HG03439 (cell line): ENCODE measurements around the gene TMC6.
"Not testable (repeated sequence)": the region's sequence is repeated elsewhere in the genome, so short reads cannot be mapped to it uniquely, and the experiment has no call there.

Experiments used
- ATAC-seq: cut with Tn5 transposase; IDR thresholded peaks from one replicate; pipeline ENCODE4 v1.9.1; 2021; ENCODE audit warnings: mild to moderate bottlenecking, moderate library complexity; ENCODE audit not compliant: unreplicated experiment

Gene TMC6

DNA sequence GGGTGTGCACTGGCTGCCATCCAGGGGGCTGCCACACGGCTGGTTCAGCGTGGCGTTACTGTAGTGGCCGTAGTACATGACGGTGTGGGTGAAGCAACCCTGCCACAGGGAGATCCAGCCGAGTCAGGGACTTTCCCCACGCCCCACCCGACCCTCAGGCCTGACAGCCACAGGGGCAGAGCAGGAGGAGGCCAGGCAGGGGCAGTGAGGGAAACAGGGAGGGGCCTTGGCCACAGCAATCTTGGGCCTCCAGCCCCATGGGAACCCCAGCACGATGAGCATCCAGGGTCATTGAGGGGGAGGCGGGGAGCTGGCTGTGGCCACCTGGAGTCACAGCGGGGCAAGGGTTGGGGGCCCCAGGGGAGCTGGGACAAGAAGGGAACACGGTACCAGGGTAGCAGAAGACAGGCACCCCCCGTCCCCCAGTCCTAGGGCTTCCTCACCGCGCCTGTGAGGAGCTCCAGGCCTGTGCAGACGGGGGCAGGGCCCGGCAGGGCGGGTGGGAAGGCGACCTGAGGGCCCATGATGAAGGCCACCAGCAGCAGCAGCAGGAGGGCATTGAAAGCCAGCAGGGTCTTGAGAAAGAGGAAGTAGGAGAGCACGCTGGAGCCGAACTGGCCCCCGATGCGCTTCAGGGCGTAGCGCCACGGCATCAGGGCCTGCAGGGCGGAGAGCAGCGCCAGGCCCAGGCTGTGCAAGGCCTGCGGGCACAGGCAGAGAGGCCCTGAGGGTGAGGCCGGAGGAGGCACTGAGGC, 4.3 kb downstream of the TMC6 start:
- no peak for ATAC-seq

DNA sequence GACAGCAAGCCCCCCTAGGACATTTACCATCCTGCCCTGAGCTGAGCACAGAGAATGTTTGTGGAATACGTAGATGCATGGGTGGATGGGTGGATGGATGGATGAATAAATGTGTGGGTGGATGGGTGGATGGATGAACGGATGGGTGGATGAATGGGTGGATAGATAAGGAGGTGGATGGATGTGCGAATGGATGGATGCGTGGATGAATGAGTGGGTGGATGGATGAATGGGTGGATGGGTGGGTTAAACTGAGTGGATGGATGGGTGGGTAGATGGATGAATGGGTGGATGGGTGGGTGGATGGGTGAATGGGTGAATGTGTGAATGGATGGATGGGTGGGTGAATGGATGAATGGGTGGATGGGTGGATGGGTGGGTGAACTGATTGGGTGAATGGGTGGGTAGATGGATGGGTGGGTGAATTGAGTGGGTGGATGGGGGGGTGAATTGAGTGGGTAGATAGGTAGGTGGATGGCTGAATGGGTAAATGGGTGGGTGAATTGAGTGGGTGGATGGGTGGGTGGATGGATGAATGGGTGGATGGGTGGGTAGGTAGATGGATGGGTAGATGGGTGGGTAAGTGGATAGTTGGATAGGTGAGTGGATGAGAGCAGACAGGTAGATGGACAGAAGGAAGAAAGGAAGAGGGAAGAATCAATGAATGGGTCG, 5.2 kb downstream of the TMC6 start:
- ATAC-seq = no peak

DNA sequence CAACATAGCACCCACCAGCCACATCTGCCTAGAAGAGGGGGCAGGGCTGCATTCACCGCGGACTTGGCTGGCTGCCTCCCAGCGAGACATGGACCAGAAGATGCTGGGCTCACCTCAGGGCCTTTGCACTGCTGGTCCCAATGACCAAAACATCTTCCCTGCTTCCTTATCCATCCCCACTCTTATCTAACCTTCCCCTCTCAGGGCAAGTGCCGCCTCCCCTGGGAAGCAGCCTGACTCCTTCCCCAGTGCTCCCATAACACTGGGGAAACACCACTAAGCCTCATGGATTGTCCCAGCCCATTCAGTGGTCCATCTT, 5.7 kb downstream of the TMC6 start:
- no peak for ATAC-seq

DNA sequence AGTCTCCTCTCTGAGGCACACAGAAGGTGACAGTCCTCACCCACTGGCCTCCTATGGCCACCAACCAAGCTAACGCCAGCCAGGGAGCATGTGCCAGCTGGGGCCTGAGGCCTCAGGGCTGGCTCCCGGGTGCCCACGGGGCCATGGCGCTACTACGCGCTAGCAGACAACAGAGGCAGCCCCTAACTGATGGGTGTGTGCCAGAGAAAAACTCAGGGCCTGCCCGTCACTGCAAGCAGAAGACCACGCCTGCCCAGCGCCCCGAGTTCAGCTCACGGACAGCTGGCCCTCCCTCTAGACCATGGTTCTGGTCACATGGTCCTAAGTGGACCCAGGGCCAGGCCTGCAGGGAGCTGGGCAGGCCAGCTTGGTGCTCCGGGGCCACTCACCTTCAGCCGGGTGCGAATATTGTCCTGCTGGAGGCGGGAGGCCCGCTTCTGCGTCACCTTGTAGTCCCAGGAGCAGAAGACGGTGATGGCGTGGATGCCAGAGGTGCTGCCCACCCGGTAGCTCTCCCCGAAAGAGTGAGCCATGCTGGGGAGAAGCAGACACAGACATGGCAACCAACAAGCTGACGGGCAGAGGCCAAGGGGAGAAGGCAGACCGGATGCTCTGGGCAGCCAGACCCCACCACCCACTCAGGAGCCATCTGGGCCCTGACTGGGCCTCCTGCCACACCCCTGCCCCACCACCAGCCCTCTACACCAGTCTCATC, 6.2 kb downstream of the TMC6 start:
- ATAC-seq = no peak

DNA sequence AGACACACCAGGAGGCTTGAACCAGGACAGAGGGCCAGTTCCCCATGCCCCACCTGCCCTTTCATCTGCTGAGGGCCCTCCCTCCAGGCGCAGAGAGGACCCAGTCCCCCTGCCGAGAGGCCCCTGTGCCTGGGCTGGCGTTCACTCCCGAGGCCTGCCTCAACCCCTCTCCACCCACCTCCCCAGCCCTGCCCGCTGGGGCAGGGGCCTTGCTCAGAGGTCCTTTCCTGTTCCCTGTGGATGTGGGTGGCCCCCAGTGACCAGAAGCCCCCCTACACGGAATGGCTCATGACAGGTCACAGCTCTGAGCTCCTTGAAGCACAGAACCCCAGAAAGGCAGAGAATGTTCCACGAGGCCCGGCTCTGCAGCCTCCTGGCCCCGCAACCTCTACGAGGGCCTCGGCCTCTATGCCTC, 6.7 kb downstream of the TMC6 start:
- ATAC-seq = no peak

DNA sequence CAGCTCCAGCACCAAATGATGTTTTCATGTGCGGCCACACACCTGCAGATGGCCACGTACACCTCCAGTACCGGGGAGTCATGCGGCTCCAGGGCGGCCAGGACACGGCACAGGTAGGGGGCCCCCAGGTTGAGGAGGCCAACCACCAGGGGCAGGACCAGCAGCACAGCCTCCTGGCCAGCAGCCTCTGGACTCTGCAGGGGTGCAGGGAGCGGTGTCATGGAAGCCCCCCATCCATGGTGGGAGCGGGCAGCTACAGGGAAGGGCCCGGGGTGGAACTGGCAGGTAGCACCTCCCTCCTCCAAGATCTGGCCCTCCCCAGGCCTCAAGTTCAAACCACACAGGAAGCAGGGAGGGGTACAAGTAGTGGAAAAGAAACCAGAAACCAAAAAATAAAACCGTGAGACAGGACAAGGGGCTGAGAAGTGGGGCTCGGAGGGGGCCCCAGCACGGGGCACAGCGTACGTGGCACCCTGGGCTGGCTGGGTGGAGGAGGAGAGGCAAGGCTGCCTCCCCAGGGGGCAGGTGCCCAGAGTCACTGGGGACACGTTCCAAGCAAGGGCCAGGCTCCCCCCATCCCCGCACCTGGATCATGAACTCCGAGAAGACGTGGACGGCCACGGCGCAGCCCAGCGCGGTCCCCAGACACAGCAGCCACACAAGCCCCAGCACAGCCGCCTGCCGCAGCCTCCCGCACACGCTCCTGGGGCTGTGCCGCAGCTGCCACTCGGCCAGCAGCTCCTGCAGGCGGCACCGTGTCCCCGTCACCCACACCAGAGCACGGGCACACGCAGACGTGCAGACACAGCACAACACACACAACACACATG, 7.4 kb downstream of the TMC6 start:
- no peak for ATAC-seq

DNA sequence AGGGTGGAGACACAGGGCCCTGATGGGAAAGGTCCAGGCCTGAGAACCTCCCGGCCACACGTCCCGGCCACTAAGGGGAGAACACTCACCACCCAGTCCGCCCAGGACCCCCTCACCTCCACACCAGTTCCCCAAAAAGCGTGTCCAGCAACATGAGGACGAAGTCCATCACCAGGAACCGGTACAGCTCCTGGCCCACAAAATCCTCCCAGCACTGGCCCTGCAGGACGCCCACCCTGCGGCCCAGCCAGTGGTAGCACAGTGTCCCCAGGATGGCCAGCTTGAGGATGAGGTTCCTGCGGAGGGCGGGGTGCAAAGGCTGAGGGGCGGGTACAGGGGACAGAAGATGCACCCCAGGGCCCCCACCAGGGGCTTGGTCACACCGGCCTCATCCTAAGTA, 8.0 kb downstream of the TMC6 start:
- ATAC-seq = no peak

DNA sequence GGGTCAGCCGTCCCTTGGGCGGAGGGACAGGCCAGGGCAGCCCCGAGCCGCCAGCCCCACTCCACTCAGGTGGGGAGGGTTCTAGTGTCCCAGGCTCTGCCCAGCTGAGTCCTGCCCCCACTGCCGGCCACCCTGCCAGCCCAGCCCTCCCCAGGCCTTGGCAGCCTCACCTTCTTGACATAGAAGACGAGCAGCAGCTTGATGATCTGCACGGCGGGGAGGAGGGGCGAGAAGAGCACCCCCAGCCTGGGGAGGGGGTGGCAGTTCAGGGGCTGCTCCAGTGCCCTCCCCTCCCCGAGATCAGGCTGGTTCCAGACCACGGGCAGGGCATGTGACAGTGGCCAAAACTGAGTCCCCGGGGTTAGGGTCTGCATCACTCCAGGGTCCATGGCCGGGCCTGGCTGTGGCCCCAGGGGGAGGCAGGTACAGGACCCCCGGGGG, 9.7 kb downstream of the TMC6 start:
- ATAC-seq = no peak

DNA sequence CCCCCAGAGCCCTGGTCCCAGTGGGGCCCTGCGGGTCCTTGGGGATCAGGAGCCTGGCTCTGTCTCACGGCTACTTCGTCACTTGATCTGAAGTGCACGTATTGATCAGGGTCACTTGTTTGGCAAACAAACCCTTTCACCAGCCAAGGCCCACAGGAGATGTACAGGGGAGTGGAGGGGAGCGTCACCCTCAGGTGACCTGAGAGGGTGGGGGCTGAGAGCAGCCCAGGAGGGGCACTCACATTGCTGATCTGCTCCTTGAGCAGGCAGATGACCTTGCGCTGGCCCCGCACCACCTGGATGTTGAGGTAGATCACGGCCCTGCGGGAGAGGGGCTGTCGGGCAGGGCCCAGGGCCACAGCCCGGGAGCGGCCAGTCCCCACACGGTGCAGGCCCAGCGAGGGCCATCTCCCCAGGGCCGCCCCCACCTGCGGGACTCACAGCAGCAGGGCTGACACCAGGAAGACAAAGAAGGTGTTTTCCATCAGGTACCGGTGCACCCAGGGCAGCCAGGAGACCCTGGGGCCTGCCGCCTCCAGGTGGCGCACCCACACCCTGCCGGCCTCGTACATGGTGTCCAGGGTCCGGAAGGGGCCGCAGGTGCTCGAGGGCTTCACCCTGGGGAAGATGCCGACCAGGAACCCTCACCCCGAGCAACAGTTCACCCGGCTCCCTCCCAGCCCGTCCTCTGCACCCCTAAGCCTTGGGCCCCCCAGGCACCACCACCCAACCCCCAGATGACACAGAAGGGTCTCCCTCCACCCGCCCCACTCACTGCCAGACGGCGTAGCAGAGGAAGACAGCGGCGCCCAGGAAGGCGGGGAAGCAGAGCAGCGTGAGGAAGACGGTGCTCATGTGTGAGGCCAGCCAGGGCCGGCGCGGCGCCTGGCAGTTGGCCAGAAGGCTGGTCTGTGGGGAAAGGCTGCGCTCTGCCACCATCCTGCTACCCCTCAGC, 11.3 kb downstream of the TMC6 start:
- ATAC-seq = no peak

DNA sequence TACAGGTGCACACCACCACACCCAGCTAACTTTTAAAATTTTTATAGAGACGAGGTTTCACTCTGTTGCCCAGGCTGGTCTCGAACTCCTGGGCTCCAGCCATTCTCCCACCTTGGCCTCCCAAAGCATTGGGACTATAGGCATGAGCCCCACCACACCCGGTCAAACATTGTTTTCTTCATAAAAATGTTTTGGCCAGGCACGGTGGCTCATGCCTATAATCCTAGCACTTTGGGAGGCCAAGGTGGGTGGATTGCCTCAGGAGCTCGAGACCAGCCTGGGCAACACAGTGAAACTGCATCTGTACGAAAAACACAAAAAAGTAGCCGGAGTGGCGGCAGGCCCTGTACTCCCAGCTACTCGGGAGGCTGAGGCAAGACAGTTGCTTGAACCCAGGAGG, 12.1 kb downstream of the TMC6 start:
- ATAC-seq = no peak

DNA sequence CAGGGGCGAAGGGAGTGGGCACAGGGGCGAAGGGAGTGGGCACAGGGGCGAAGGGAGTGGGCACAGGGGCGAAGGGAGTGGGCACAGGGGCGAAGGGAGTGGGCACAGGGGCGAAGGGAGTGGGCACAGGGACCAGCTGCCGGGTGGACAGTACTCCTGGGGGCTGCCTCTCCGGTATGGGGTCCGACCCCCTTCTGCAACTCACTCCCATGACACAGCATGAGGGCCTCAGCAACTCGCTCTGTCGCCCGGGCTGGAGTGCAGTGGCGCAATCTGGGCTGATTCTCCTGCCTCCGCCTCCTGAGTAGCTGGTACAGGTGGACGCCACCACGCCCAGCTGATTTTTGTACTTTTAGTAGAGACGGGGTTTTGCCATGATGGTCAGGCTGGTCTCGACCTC, 12.8 kb downstream of the TMC6 start:
- ATAC-seq = not testable (repeated sequence)

DNA sequence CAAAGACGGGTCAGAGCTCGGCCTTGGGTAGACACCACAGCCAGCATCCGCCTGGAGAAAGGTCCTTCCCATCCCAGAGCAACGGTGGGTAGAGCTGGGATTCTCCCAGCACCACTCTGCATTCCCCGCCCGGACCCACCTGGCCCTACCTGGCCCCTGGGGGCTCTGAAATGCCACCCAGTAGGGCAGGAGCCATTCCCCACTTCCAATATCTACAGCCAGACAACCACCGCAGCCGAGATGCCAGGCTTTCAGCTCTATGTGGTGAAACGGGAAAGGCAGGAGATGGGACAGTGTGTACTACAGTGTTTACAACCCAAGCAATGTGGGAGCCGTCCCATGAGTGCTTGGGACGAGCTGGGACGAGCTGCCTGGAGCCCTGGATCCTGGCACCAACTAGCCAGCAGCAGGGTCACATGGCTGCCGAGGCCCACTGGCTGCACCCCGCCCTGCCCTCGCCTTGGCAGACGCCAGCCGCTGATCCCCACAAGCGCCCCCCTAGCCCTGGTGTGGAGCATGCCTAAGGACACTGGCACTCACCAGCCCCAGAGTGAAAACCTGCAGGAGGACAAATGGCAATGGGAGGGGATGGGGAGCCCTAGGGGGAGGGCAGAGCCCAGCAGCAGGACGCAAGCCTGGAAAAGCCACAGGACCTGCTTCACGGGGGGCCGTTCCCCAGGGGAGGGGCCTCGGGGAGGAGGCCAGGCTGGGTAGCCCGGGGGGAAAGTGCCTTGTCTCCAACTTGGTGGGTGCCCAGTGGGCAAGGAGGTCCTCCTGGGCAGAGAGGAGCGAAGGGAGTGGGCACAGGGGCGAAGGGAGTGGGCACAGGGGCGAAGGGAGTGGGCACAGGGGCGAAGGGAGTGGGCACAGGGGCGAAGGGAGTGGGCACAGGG, 13.5 kb downstream of the TMC6 start:
- no peak for ATAC-seq

DNA sequence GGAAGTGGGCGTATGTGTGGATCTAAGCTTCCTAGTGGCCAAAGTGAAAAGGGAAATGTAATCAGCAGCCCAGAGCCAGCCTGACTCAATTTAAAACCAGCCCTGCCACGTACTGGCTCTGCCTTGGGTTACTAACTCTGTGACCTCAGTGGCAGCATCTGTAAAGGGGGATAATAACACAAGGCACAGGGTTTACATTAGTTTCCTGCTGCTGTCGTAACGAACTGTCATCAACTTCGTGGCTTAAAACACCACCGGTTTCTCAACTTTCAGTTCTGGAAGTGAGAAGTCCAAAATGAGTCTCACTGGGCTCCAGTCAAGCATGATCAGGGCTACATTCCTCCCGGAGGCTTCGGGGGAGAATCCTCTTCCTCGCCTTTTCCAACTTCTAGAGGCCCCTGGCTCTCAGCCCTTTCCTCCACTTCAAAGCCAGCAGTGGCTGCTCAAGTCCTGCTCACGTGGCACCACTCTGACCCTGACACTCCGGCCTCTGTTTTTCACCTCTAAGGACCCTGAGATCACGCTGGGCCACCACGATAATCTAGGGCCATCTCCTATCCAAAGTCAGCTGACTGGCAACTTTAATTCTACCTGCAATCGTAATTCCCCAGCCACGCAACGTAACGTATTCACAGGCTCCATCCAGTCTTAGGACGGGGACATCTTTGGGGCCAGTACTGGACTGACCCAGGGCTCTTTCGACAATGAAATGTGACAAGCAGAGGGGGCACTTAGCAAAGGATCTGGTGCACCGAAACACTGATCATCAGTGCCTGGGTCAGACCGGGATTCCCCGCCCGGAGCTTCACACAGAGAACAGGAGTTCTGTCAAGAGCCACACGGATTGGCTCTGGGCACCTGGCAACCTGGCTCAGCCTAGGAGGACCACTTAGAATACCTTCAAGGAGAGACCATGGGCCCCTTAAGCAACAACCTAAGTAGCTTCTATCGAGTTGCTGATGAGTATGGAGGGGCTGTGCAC, 14.5 kb downstream of the TMC6 start:
- no peak for ATAC-seq

DNA sequence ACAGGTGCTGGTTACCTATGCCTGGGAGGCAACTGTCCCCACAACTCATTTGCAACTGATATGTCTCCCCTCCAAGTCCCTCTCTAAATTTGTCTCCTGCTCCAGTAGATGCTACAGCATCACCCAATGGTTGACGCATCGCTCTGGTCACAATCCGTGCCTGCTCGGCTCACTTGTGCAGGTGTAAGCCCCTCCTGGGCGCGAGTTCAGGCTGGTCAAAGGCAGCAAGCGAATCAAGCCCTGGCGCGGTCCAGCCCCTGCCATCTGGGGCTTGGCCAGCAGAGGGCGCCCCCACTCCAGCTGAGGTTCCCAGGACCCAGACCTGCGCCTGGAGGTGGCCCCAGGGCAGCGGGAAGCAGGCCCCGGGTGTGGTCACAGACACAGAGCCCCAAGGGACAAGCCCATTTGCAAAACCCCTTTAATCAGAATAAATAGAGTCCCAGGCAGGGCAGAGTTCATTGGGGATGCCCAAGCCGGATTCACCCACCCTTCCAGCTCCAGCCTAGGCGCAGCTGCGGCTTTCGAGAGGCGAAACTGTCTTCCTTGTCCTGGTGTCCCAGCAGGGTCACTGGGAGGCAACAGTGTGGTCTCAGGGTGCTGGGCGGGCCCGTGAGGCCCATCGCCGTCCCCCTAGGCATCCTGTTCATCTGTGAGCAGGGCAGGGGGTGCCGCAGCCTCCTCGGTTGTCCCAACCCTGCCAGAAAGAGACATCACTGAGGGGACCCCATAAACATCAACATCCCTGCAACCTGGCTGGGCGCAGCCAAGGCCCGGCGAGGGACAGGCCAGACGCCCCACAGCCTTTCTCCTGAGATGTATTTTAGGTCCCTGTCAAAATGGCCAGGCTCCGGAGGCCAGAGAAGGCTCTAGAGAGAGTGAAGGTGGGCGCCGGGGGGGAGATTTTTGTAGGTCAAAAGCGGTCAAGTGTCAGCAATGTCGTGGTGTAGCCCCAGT, 15.8 kb downstream of the TMC6 start:
- no peak for ATAC-seq

DNA sequence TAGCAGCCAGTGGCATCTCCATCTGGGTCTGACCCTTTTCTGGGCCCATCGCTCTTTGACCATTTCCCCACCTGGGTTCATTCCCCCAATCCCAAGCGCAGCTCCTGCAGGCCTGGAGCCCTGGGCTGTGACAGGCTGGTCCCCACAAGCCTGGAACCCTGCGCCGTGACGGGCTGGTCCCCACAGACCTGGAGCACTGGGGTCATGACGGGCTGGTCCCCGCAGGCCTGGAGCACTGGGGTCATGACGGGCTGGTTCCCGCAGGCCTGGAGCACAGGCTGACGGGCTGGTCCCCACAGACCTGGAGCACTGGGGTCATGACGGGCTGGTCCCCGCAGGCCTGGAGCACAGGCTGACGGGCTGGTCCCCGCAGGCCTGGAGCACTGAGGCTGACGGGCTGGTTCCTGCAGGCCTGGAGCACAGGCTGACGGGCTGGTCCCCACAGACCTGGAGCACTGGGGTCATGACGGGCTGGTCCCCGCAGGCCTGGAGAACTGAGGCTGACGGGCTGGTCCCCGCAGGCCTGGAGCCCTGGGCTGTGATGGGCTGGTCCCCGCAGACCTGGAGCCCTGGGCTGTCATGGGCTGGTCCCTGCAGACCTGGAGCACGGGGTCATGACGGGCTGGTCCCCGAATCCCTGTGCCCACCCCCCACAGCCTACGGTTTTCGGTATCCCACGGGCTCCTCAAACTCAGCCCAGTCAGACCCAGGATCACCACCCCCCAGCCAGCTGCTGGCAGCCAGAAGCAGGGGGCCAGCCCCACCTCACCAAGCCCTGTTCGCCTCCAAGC, 16.6 kb downstream of the TMC6 start:
- no peak for ATAC-seq
